ENCODE results near the gene DCTN1.
"Not testable (repeated sequence)": the region's sequence is repeated elsewhere in the genome, so short reads cannot be mapped to it uniquely, and the experiment has no call there.

The DCTN1 gene

GRCh38 chr2:74379851-74380789, at the start of gene DCTN1:
DCTN1 (minus strand) TSS chr2:74380311; CDS start chr2:74380037, 274 bp downstream.
- DNase-seq, result peak; percentile 25

DNA sequence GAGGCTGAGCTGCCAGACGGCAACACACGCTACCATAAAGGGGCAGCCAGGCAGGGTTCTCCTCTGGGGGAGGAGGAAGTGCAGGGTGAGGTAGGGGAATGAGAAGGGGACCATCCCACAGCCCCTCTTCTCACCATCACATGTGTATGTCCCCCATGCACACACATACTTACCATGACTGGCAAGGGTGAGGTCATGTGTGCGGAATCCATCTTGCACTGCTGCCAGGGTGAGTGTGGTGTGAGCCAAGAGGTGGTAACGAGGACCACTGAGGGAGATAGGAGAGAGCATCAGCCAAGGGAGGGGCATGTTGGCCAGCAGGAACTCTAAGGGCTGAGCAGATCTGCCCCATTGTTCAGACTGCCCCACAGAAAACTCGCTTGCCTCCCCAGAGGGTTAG, 48.6 kb upstream of the DCTN1 start:
- no peak for DNase-seq

- no peak for DNase-seq
Observed at GRCh38 chr2:74427551-74427950, 47.4 kb upstream of the DCTN1 start.

GRCh38 chr2:74426181-74426758, 46.2 kb upstream of the DCTN1 start:
- no peak for DNase-seq

DNA sequence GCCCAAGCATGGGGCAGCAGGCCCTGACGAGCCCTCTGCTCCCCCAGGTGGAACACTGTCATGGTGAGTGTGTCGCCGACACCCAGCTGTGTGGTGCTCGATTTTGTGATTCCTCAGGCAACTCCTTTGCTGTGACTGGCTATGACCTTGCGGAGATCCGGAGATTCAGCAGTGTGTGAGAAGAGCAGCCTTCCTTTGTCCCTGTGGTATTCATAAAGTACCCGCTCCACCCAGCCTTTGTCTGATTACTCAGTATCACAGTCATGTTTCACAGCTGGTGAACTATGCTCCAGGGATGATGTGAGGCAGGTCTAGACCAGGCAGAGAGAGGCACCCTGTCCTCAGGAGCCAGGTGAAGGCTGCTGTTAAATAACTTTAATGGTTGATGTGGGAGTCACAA, 45.4 kb upstream of the DCTN1 start:
- DNase-seq, result no peak

DNA sequence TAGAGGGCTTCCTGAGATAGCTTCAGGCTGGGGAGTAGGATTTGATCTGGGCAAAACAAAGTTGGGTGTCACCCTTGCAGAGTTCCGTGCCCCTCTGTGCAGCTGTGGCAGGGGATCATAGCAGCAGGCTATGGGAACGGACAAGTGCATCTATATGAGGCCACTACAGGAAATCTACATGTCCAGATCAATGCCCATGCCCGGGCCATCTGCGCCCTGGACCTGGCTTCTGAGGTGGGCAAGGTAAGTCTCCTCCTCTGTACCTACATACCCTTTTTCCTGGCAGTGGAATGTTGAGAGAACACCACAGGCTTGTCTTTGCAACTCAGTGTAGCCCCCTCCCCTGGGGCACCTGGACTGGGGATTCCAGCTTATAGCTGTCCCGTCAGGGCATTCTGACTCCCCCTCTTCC, 44.9 kb upstream of the DCTN1 start:
- no peak for DNase-seq

GRCh38 chr2:74424139-74424992, 44.3 kb upstream of the DCTN1 start:
- no peak for DNase-seq

DNA sequence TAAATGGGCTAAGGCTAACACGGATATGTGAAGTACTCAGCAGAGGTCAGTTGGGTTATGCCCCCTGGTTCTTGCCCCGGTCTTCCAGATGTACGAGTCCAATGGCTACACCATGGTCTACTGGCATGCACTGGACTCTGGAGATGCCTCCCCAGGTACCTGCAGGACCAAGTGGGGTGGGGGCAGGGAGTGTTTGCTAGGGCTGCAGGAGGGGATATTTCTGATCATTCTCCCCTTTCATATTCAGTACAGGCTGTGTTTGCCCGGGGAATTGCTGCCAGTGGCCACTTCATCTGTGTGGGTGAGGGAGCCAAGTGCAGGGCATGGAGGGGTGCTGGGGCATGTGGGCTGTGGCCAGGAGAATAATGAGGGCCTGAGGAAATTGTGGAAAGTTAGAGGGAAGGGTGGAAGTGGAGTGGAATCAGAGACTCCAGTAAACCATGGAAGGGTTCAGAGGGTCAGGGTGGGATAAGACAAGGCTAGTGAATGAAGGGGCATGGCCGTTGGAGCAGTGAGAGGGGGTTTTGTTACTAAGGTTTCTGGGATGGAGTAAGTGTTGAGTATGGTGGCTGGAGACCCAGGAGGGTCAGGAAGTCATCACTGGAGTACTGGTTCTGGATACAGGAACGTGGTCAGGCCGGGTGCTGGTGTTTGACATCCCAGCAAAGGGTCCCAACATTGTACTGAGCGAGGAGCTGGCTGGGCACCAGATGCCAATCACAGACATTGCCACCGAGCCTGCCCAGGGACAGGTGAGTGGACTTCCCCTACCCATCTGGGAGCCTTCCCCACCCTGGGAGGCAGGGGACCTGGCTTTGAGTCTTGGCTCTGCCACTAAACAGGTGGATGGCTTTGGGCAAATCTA, 43.4 kb upstream of the DCTN1 start:
- no peak for DNase-seq

GRCh38 chr2:74421221-74421870, 41.2 kb upstream of the DCTN1 start, which contains the start of the genes C2orf81 and WDR54:
C2orf81 (minus strand) TSS chr2:74421619; CDS start chr2:74421560, 59 bp downstream.
WDR54 (plus strand) TSS chr2:74421730; CDS start chr2:74422154, 424 bp downstream.
- DNase-seq, result peak; percentile 95

DNA sequence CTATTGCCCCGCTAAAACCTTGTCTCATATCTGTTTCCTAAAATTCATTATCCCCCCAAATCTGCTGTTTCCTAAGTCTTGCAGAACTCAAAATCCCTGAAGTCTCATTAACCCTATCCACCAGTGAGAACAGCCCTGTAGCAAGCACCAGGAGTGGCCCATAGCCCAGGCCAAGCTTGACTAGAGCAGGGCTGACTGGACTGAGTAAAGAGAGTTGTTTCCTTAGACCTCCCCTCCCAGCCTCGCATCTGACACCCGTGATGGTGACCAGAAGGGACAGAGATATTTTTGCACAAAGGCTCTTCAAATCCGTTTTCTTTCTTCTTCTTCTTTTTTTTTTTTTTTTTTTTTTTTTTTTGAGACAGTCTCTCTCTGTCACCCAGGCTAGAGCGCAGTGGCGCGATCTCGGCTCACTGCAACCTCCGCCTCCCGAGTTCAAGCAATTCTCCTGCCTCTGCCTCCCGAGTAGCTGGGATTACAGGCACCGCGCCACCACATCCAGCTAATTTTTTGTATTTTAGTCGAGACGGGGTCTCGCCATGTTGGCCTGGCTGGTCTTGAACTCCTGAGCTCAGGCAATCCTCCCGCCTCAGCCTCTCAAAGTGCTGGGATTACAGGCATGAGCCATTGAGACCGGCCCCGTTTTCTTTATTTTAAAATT, 40.5 kb upstream of the DCTN1 start:
- not testable (repeated sequence) for DNase-seq

GRCh38 chr2:74420006-74420405, 39.9 kb upstream of the DCTN1 start:
- DNase-seq, result no peak

DNA sequence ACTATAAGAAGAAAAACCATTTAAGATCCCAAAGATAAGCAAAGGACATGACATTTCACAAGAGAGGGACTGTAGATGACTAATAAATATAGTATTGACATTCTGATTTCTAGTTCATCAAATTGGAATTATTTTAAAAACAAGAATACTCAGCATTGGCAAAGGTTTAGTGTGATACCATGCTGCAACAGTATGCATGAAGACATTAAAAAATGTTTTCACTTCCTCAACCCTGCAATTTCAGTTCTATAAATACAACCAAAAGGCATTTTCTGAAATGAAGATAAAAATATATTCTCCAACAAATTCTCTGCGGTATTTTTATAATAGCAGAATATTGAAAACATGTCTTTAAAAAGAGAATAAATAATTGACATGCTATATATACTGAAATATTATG, 39.2 kb upstream of the DCTN1 start:
- DNase-seq, result no peak

DNA sequence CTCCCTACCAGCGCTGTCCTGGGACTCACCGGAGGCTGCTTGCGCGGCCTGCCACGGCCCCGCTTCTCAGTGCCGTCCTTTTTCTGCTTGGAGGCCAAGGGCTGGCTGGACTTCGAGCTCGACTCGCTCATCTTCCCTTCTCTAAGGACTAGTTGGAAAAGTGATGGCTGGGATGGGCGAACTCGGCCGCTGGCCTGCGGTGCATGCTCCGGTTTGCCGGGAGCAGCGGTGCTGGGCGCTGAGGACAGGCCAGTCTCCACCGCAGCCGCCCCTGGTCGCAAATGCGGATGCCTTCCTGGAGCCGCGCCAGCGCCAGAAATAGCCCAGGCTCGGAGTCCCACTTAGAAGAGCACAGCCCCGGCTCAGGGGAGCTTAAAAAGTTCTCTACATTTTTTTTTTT, 38.2 kb upstream of the DCTN1 start:
- DNase-seq, result no peak

GRCh38 chr2:74417763-74418162, 37.7 kb upstream of the DCTN1 start:
- DNase-seq, result no peak

GRCh38 chr2:74417197-74417596, 37.1 kb upstream of the DCTN1 start:
- no peak for DNase-seq

- no peak for DNase-seq
Observed at GRCh38 chr2:74416778-74417177, 36.7 kb upstream of the DCTN1 start.

DNA sequence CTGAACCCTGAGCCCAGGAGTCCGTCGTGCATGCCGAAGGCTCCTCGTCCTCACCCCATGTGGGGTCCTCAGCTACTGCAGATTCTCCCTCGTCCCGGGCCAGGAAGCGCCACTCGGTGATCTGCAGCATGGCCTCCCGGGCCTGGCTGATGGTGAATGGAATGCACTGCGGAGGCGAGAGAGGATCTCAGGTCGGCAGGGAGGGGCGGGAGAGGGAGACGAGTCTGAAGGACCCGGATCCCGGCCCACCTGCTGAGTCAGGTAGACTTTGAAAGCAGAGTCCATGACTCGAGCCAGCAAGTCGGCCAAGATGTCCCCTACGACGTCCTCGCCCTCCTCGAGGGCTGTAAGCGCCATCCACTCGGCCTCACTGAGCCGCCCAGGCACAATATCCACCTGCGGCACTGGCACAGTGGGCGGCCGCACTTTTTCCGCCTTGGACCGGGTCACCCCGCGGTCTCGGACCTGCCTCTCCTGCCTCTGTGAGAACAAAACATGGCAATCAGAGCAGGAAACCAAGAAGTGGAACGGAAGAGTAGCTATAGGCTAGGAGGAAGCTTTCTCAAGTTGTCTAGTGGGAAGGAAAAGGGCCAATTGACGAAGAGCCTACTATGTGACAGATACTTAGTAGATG, 35.8 kb upstream of the DCTN1 start:
- no peak for DNase-seq

GRCh38 chr2:74414881-74415761, 35.0 kb upstream of the DCTN1 start:
- peak; percentile 30 for DNase-seq

GRCh38 chr2:74414441-74414840, 34.3 kb upstream of the DCTN1 start:
- DNase-seq, result no peak

Measured in activated naive CD4-positive, alpha-beta T cell treated with anti-CD3 and anti-CD28 coated beads, Interleukin-2, amount 50 U/mL, for 16 hours (primary cell).